ENCODE data around the gene HDDC2. TPM values are rescaled to one million over a fixed set of nuclear protein-coding genes. Genes with fewer than 3 reads are reported as not detected.

Gene HDDC2
- total and polyA plus RNA-seq, 2 experiments from 2014 or later = 55.1 to 83.2 TPM

- no peak for DNase-seq
- Histone ChIP-seq H3K36me3 (ENCODE audit: low read depth) (peaks cover 45% of the 10 kb centered on the region), H2AFZ (no peak overlapping the region), H3K9me2 (ENCODE audit: insufficient read depth) (no peaks in the 10 kb centered on the region), H3K4me3 (no peak overlapping the region), H4K20me1 (ENCODE audit: insufficient read depth) (no peaks in the 10 kb centered on the region), H3K4me1 (ENCODE audit: insufficient read depth) (peaks cover 20% of the 10 kb centered on the region), H3K27me3 (replicated peaks; ENCODE audit: insufficient read depth) (no peaks in the 10 kb centered on the region), H3F3A (ENCODE audit: insufficient read depth) (peaks cover 22% of the 10 kb centered on the region), H3K27ac (no peak overlapping the region), H3K9me3 (ENCODE audit: low read depth) (no peaks in the 10 kb centered on the region), H3K9ac (no peak overlapping the region), H3K79me2 (ENCODE audit: insufficient read depth) (peaks cover 65% of the 10 kb centered on the region), H3K4me2 (ENCODE audit: unreplicated experiment) (no peak overlapping the region)
- no peak for TF ChIP-seq EZH2phosphoT487 (IDR thresholded peaks at IDR 0.05; ENCODE audit: insufficient read depth, low read depth)
- no peak for TF ChIP-seq EZH2 (IDR thresholded peaks at IDR 0.05; ENCODE audit: insufficient read depth, poor library complexity, severe bottlenecking)
- WGBS, 2 experiments (ENCODE audit: low coverage in 1 of 2, low lambda C conversion rate in 2 of 2, missing lambda C conversion rate in 2 of 2) = 97 to 100% methylated on average over 3 of the region's 3 CpGs
- in situ Hi-C loops (cut with MboI) = loop anchor here (10.0 kb wide), 1 partner anchor 144 kb away; the partner anchor contains the start of gene TPD52L1
These were observed 2.5 kb downstream of the HDDC2 start for GRCh38 chr6:125299257-125299656.

DNA sequence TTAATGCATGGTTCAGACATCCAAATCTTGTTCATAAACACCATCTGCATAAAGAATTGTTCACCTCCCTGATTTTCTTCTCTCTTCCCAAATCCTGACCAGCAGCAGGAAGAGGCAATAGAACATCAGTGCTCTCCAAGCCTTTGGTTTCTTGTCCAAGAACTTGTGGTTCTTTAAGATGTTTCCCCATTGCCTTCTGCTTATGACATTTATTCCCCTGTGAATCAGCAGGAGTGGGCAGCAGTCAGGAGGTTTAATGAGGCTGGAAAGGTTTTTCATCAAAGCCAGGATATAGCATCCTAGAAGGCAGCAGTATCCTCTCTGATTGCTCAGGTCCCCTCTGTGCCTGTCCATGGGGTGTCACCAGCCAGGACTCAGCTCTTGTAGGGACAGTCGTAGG, 5.3 kb downstream of the HDDC2 start:
- in situ Hi-C loops (cut with MboI) = loop anchor here (10.0 kb wide), 1 partner anchor 142 kb away; the partner anchor contains the start of gene TPD52L1
- peaks cover 20% of the 10 kb centered on the region for H3K4me1 ChIP-seq (ENCODE audit: insufficient read depth)

GRCh38 chr6:125294925-125295324, 6.8 kb downstream of the HDDC2 start:
- Histone ChIP-seq H2AFZ (no peak overlapping the region), H4K20me1 (ENCODE audit: insufficient read depth) (no peaks in the 10 kb centered on the region), H3K9me2 (ENCODE audit: insufficient read depth) (no peaks in the 10 kb centered on the region), H3K9ac (no peak overlapping the region), H3K79me2 (ENCODE audit: insufficient read depth) (peaks cover 62% of the 10 kb centered on the region), H3K4me2 (ENCODE audit: unreplicated experiment) (no peak overlapping the region), H3K4me3 (no peak overlapping the region), H3K36me3 (ENCODE audit: low read depth) (peaks cover 56% of the 10 kb centered on the region), H3K27ac (no peak overlapping the region), H3K27me3 (replicated peaks; ENCODE audit: insufficient read depth) (no peaks in the 10 kb centered on the region), H3K4me1 (ENCODE audit: insufficient read depth) (peaks cover 11% of the 10 kb centered on the region), H3K9me3 (ENCODE audit: low read depth) (no peaks in the 10 kb centered on the region), H3F3A (ENCODE audit: insufficient read depth) (no peaks in the 10 kb centered on the region)
- no peak for TF ChIP-seq EZH2 (IDR thresholded peaks at IDR 0.05; ENCODE audit: insufficient read depth, poor library complexity, severe bottlenecking)
- no peak for TF ChIP-seq EZH2phosphoT487 (IDR thresholded peaks at IDR 0.05; ENCODE audit: insufficient read depth, low read depth)
- DNase-seq = no peak
- in situ Hi-C loops (cut with MboI) = loop anchor here (10.0 kb wide), 1 partner anchor 140 kb away; the partner anchor contains the start of gene TPD52L1
- WGBS, 2 experiments (ENCODE audit: low coverage in 1 of 2, low lambda C conversion rate in 2 of 2, missing lambda C conversion rate in 2 of 2) = 28 to 46% methylated on average over 3 of the region's 3 CpGs

More for the DNA sequence above, 5.3 kb downstream of the HDDC2 start:
- Histone ChIP-seq H3K27ac (no peak overlapping the region), H3K36me3 (ENCODE audit: low read depth) (peaks cover 48% of the 10 kb centered on the region), H3K9me3 (ENCODE audit: low read depth) (no peaks in the 10 kb centered on the region), H3K9ac (no peak overlapping the region), H3F3A (ENCODE audit: insufficient read depth) (peaks cover 8% of the 10 kb centered on the region), H3K4me2 (ENCODE audit: unreplicated experiment) (no peak overlapping the region), H3K79me2 (ENCODE audit: insufficient read depth) (peaks cover 71% of the 10 kb centered on the region), H4K20me1 (ENCODE audit: insufficient read depth) (no peaks in the 10 kb centered on the region), H3K4me3 (no peak overlapping the region), H3K9me2 (ENCODE audit: insufficient read depth) (no peaks in the 10 kb centered on the region), H3K27me3 (replicated peaks; ENCODE audit: insufficient read depth) (no peaks in the 10 kb centered on the region), H2AFZ (no peak overlapping the region)
- DNase-seq = peak; percentile 57
- TF ChIP-seq EZH2phosphoT487 (IDR thresholded peaks at IDR 0.05; ENCODE audit: insufficient read depth, low read depth) (no peak), EZH2 (IDR thresholded peaks at IDR 0.05; ENCODE audit: insufficient read depth, poor library complexity, severe bottlenecking) (no peak)
- 42 to 73% methylated on average over 1 of the region's 1 CpG for WGBS, 2 experiments (ENCODE audit: low coverage in 1 of 2, low lambda C conversion rate in 2 of 2, missing lambda C conversion rate in 2 of 2)

DNA sequence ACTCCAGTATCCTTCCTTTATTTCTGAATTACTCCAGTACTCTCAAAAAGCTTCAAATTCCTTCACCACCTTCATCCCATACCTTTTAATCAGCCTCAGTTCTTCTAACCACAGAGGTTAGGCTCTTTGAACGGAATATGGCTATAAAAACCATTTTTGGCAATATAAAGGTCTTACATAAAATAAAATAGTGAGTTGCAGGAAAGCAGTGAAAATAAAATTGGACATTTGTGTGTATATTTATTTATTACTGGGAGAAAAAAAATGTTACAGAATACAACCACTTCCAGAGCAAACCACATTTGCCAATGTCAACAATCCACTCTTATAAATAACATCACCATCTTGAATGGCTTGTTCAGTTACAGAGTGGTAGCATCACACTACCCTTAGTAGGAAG, 7.7 kb downstream of the HDDC2 start:
- H3K4me2 ChIP-seq (ENCODE audit: unreplicated experiment) = no peak overlapping the region
- 96 to 100% methylated on average over 1 of the region's 1 CpG for WGBS, 2 experiments (ENCODE audit: low coverage in 1 of 2, low lambda C conversion rate in 2 of 2, missing lambda C conversion rate in 2 of 2)
- no peaks in the 10 kb centered on the region for H3F3A ChIP-seq (ENCODE audit: insufficient read depth)
- no peak for TF ChIP-seq EZH2phosphoT487 (IDR thresholded peaks at IDR 0.05; ENCODE audit: insufficient read depth, low read depth)
- TF ChIP-seq EZH2 (IDR thresholded peaks at IDR 0.05; ENCODE audit: insufficient read depth, poor library complexity, severe bottlenecking) = no peak
- H3K4me1 ChIP-seq (ENCODE audit: insufficient read depth) = 0 out of 2 replicates have a peak, but pooled peaks cover 7% of the 10 kb centered on the region
- no peaks in the 10 kb centered on the region for H4K20me1 ChIP-seq (ENCODE audit: insufficient read depth)
- no peaks in the 10 kb centered on the region for H3K9me2 ChIP-seq (ENCODE audit: insufficient read depth)
- in situ Hi-C loops (cut with MboI) = loop anchor here (10.0 kb wide), 1 partner anchor 139 kb away; the partner anchor contains the start of gene TPD52L1
- H3K36me3 ChIP-seq (ENCODE audit: low read depth) = peaks cover 49% of the 10 kb centered on the region
- H3K9ac ChIP-seq = no peak overlapping the region
- no peak for DNase-seq
- no peak overlapping the region for H3K27ac ChIP-seq
- no peaks in the 10 kb centered on the region for H3K9me3 ChIP-seq (ENCODE audit: low read depth)
- peaks cover 53% of the 10 kb centered on the region for H3K79me2 ChIP-seq (ENCODE audit: insufficient read depth)
- no peak overlapping the region for H2AFZ ChIP-seq
- H3K27me3 ChIP-seq (replicated peaks; ENCODE audit: insufficient read depth) = no peaks in the 10 kb centered on the region
- no peak overlapping the region for H3K4me3 ChIP-seq

All from GM23248 (cell line).